Parathyroid adenoma (tissue), 2 donors: ENCODE measurements around the gene ITPKB.

ENCODE experiments used
- H2AFZ ChIP-seq: fragments of 300-600 bp; sonication (generic); one replicate; pipeline ENCODE4 v1.7.0; 2017; ENCODE audit warnings: antibody characterized with exemption, mild to moderate bottlenecking
- H3K27ac ChIP-seq: fragments of 300-600 bp; sonication (generic); one replicate; pipeline ENCODE4 v1.7.0; 2017
- H3K27me3 ChIP-seq: fragments of 300-600 bp; sonication (generic); one replicate; pipeline ENCODE4 v1.7.0; 2017; ENCODE audit warnings: low read length; ENCODE audit not compliant: control insufficient read depth, insufficient read depth
- H3K36me3 ChIP-seq: fragments of 300-600 bp; sonication (generic); one replicate; pipeline ENCODE4 v1.7.0; 2017; ENCODE audit warnings: low read length; ENCODE audit not compliant: control insufficient read depth, insufficient read depth
- H3K4me1 ChIP-seq: fragments of 300-600 bp; sonication (generic); one replicate; pipeline ENCODE4 v1.7.0; 2017; ENCODE audit warnings: control low read depth
- H3K4me2 ChIP-seq: fragments of 300-600 bp; sonication (generic); one replicate; pipeline ENCODE4 v1.7.0; 2017; ENCODE audit warnings: low read length
- H3K4me3 ChIP-seq: fragments of 300-600 bp; sonication (generic); one replicate; pipeline ENCODE4 v1.7.0; 2017; ENCODE audit warnings: low read depth, low read length
- H3K79me2 ChIP-seq: fragments of 300-600 bp; sonication (generic); one replicate; pipeline ENCODE4 v1.7.0; 2017; ENCODE audit warnings: control low read depth
- H3K9ac ChIP-seq: fragments of 300-600 bp; sonication (generic); one replicate; pipeline ENCODE4 v1.7.0; 2017; ENCODE audit warnings: mild to moderate bottlenecking
- H3K9me3 ChIP-seq: fragments of 300-600 bp; sonication (generic); one replicate; pipeline ENCODE4 v1.7.0; 2017; ENCODE audit warnings: low read length; ENCODE audit not compliant: control insufficient read depth
- TF ChIP-seq, protein P1 (sequence below): fragments of 300-600 bp; sonication (generic); IDR thresholded peaks from one replicate; pipeline ENCODE4 v1.7.0; 2017; ENCODE audit warnings: antibody characterized with exemption, mild to moderate bottlenecking
- donor health status: primary hyperparathyroidism.

ITPKB gene

GRCh38 chr1:226644541-226645176, 94.4 kb downstream of the ITPKB start:
- no peaks in the 10 kb centered on the region for H3K4me1 ChIP-seq
- no peak overlapping the region for H2AFZ ChIP-seq
- H3K27me3 ChIP-seq: no peaks in the 10 kb centered on the region
- no peak overlapping the region for H3K4me3 ChIP-seq
- H3K36me3 ChIP-seq: no peaks in the 10 kb centered on the region
- H3K79me2 ChIP-seq: no peaks in the 10 kb centered on the region
- no peak overlapping the region for H3K9ac ChIP-seq
- H3K9me3 ChIP-seq: no peaks in the 10 kb centered on the region
- H3K27ac ChIP-seq: no peak overlapping the region
- H3K4me2 ChIP-seq: no peak overlapping the region
- TF ChIP-seq, protein P1, sequence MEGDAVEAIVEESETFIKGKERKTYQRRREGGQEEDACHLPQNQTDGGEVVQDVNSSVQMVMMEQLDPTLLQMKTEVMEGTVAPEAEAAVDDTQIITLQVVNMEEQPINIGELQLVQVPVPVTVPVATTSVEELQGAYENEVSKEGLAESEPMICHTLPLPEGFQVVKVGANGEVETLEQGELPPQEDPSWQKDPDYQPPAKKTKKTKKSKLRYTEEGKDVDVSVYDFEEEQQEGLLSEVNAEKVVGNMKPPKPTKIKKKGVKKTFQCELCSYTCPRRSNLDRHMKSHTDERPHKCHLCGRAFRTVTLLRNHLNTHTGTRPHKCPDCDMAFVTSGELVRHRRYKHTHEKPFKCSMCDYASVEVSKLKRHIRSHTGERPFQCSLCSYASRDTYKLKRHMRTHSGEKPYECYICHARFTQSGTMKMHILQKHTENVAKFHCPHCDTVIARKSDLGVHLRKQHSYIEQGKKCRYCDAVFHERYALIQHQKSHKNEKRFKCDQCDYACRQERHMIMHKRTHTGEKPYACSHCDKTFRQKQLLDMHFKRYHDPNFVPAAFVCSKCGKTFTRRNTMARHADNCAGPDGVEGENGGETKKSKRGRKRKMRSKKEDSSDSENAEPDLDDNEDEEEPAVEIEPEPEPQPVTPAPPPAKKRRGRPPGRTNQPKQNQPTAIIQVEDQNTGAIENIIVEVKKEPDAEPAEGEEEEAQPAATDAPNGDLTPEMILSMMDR: no peak

- no peak overlapping the region for H3K27ac ChIP-seq
- no peaks in the 10 kb centered on the region for H3K27me3 ChIP-seq
- no peaks in the 10 kb centered on the region for H3K79me2 ChIP-seq
- H3K9ac ChIP-seq: no peak overlapping the region
- no peak overlapping the region for H3K4me3 ChIP-seq
- H3K4me1 ChIP-seq: no peaks in the 10 kb centered on the region
- TF ChIP-seq, protein P1: no peak
- H3K36me3 ChIP-seq: no peaks in the 10 kb centered on the region
- H2AFZ ChIP-seq: no peak overlapping the region
- no peak overlapping the region for H3K4me2 ChIP-seq
- no peaks in the 10 kb centered on the region for H3K9me3 ChIP-seq
Measured at GRCh38 chr1:226643611-226644540, 95.2 kb downstream of the ITPKB start.

DNA sequence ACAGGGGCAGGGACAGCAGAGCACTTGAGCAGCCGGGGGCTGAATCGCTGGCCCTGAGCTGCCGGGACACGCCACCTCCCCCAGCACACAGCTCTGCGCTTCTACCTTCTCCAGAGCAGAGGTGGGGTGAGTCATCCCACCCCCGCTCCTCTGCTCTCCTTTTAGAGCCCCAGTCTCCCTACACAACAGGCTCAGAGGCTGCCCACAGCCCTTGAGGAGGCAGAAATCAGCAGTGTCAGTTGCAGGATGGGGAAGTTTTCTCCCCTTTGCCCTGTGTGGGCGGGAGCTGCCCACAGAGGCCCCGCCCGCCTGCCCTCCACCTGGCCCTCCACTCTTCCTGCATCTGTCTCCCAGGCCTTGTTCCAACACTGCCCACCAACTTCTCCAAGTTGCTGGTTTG, 95.9 kb downstream of the ITPKB start:
- H3K4me1 ChIP-seq: no peaks in the 10 kb centered on the region
- H3K36me3 ChIP-seq: no peaks in the 10 kb centered on the region

GRCh38 chr1:226642421-226642820, 96.7 kb downstream of the ITPKB start:
- Histone ChIP-seq H3K4me3 (no peak overlapping the region), H3K4me2 (no peak overlapping the region), H3K9ac (no peak overlapping the region), H3K27me3 (no peaks in the 10 kb centered on the region), H3K9me3 (no peaks in the 10 kb centered on the region), H3K36me3 (no peaks in the 10 kb centered on the region), H3K79me2 (no peaks in the 10 kb centered on the region), H3K27ac (no peak overlapping the region), H2AFZ (no peak overlapping the region), H3K4me1 (no peaks in the 10 kb centered on the region)
- TF ChIP-seq, protein P1: no peak

More for the DNA sequence above, 95.9 kb downstream of the ITPKB start:
- Histone ChIP-seq H3K9me3 (no peaks in the 10 kb centered on the region), H3K4me3 (no peak overlapping the region), H3K27ac (no peak overlapping the region), H3K9ac (no peak overlapping the region), H3K79me2 (no peaks in the 10 kb centered on the region), H2AFZ (no peak overlapping the region), H3K4me2 (no peak overlapping the region), H3K27me3 (no peaks in the 10 kb centered on the region)
- TF ChIP-seq, protein P1: no peak
